Stimulated activated CD4-positive, alpha-beta T cell treated with anti-CD3 and anti-CD28 coated beads, Interleukin-15, amount 100 ng/mL, for 1 hour (primary cell): ENCODE results near the gene ACOT11.

Experiments
- DNase-seq, 2 donors: peaks; one replicate each; pipeline ENCODE4 v3.0.0-alpha.2; 2020; ENCODE audit warnings: low read depth in 1 of 2, low spot score in 1 of 2

ACOT11 gene

GRCh38 chr1:54585181-54586066 lies 37.4 kb downstream of the ACOT11 start:
- no peak for DNase-seq

- no peak for DNase-seq
Measured at GRCh38 chr1:54588377-54588776, 40.3 kb downstream of the ACOT11 start.

- DNase-seq: no peak
Measured at GRCh38 chr1:54591127-54591756, 43.2 kb downstream of the ACOT11 start.

- DNase-seq: no peak
Measured at GRCh38 chr1:54593571-54594160, 45.6 kb downstream of the ACOT11 start.

- DNase-seq: no peak
Measured at GRCh38 chr1:54594463-54594862, 46.4 kb downstream of the ACOT11 start.

- no peak for DNase-seq
Measured at GRCh38 chr1:54595956-54596498, 48.0 kb downstream of the ACOT11 start.

- no peak for DNase-seq
Measured at GRCh38 chr1:54596756-54597155, 48.7 kb downstream of the ACOT11 start.

- DNase-seq: no peak
Measured at GRCh38 chr1:54597455-54598030, 49.5 kb downstream of the ACOT11 start.

GRCh38 chr1:54599211-54599823 lies 51.3 kb downstream of the ACOT11 start:
- no peak for DNase-seq

- no peak for DNase-seq
Measured at GRCh38 chr1:54600947-54601721, 53.1 kb downstream of the ACOT11 start.

GRCh38 chr1:54601730-54602129 lies 53.7 kb downstream of the ACOT11 start:
- no peak for DNase-seq

GRCh38 chr1:54602554-54602953 lies 54.5 kb downstream of the ACOT11 start:
- DNase-seq: no peak

GRCh38 chr1:54603241-54603640 lies 55.2 kb downstream of the ACOT11 start:
- DNase-seq: no peak

GRCh38 chr1:54604051-54604450 lies 56.0 kb downstream of the ACOT11 start:
- no peak for DNase-seq

- no peak for DNase-seq
Measured at GRCh38 chr1:54604572-54605370, 56.7 kb downstream of the ACOT11 start.

- DNase-seq: no peak
Measured at GRCh38 chr1:54606096-54606989, 58.3 kb downstream of the ACOT11 start.

- no peak for DNase-seq
Measured at GRCh38 chr1:54606990-54607325, 58.9 kb downstream of the ACOT11 start.

- DNase-seq: no peak
Measured at GRCh38 chr1:54607821-54608565, 60.0 kb downstream of the ACOT11 start.
